NCI-H2171 (cell line): Measurements from ENCODE around the gene KIF16B.

Experiments used
- DNase-seq: peaks from one replicate; lab custom pipeline; 2025; lab: John Stamatoyannopoulos, UW

KIF16B gene

DNA sequence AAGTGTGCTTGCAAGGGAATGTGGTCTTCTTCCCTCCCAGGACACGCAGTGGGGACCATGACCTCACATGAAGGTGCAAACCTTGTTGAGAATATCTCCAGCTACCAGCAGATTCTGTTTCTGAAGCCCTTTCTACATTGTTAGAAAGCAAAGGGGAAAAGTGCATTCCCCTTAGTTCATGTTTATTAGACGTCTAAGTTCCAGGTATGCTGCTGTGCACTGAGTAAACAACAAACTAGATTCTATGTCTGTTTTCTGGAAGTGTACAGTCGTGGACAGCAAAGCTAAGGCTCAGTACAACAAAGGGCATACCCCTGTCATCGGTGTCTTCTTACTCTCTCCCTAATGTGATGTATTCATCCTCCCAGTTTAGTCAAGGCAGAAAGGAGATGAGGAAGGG is 178.5 kb downstream of the KIF16B start:
- no peak for DNase-seq

DNA sequence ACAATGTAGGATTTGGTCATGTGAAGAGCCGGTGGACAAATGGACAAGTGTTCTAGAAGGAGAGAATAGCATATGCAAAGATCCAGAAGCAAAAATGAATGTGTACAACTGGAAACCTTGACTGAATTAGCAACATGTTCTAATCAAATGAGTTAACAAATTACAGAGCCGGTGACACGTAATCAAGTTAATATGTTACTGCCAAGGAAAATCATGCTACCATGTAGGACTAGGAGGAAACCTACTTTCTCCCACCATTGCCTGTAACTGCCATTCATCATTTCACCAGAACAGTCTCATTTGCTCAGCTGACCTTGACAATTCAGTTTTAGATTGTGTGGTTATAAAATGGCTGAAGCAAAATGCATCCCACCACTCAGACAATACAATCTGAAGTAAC is 179.4 kb downstream of the KIF16B start:
- DNase-seq: no peak

DNA sequence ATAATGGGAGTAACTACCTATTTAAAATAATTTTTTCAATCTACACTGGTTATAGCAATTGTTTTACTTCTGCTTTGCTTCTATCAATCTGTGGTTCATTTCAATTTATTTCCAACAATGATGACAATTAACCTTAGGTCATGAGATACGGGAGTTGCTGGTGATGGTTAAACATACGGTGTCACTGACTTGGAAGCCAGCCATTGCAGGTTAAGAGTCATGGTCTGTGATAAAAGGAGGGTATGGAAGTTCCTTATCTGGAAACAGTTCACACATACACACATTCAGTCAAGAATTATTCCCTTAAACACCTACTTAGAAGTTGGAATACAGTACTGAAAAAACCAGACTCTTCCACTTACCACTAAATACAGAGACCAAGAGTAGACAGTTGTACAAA is 180.0 kb downstream of the KIF16B start:
- no peak for DNase-seq

DNA sequence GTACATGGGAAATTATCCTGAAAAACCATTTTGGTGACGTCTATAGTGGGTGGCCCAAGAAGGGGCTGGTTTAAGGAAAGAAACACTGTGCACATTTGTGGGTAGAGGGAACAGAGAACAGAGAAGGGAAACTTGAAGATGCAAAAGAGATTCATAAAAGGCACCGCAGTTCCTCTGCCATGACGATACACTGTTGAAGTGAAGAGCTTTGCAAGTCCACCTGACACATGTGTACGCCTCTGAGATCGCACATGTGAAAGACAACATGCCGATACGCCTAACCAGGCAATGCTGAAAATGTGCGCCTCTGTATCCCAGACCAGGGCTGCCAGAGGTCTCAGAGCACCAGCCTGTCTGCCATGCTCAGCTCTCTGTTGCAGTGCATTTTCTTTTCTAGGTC is 180.9 kb downstream of the KIF16B start:
- no peak for DNase-seq

DNA sequence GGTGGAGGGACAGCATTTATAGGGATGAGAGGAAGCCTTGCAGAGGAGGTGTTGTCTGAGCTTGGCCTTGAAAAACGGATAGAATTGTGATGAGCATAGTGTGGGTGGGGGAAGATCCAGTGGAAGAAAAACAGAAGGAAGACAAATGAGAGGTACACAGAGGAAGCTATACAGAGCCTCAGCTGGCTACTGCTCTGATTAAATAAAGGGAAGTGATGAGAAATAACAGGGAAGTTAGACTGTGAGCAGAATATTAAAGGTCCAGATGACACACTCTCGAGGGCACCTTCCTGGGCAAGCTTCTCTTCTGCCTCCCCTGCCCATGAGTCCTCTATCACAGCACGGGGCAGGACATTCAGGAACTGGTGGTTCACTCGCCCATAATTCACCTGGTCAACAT is 182.3 kb downstream of the KIF16B start:
- DNase-seq: no peak

DNA sequence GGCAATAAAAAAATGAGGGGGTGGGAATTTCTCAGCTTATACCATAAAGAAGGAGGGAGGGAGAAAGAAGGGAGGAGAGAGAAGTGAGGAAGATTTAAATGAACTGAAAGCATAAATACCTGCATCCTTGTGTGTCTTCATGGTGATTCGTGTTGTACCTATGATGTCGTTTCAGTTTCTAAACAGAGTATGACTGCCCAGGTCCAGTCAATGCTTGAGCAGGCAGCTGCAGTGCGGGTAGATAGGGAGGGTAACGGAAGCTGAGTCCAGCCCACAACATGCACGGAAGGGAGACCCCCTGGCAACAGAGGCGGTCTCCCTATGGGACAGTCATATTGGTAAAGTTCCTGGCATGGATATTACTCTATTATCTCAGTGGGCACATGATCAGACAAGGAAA is 184.5 kb downstream of the KIF16B start:
- DNase-seq: no peak

DNA sequence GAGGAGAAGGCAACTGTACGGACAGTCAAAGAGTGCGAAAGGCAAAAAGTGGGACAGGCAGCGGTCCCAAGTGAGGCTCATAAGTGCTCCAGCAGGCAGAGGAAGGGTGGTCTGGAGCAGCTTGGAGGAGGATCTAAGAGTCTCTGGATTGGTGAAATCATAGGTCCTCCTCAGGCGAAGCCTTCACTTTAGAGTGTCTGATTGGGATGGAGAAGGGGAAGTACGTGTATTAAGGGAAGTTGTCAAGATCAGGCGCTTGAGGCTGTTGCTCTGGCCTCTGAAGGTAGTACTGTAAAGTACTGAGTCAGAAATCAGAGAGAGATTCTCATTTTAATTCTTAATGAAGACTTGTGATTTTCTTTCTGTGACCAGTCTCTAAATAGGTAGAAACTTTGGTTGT is 185.6 kb downstream of the KIF16B start:
- no peak for DNase-seq

DNA sequence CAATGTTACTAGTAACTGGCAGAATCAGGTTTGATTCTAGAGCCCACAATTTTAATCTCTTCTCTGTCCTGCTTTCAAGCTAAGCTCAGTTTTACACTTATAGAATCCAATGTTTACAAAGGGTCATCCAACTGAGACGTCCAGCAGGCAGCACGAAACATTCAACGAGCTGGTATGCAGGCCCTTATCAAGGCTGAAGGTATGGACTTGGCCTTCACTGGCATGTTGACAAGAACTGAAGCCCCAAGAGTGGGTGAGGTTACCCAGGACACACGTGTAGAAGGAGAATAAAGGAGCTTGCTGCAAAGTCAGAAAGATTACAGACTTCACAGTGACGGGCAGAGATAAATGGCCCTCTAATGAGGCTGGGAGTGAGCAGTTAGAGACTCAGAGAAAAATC is 187.4 kb downstream of the KIF16B start:
- DNase-seq: no peak

DNA sequence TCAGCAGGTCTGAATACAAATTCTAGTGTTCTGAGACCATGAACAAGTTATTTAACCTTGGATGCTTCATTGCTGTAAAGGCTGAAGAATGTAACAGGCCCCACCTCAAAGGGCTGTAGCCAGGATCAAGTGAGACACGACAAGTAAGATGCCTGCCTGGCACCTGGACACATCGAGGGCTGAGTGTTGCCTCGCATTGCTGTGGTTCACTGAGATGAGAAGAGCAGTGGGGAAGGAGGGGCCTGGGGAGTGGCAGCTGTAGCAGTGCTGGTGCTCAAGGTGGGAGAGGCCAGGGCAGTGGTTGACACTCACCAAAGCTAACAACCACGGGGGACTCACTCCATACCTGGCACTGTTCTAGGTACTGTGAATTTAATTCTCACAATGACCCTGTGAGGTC is 187.8 kb downstream of the KIF16B start:
- no peak for DNase-seq

DNA sequence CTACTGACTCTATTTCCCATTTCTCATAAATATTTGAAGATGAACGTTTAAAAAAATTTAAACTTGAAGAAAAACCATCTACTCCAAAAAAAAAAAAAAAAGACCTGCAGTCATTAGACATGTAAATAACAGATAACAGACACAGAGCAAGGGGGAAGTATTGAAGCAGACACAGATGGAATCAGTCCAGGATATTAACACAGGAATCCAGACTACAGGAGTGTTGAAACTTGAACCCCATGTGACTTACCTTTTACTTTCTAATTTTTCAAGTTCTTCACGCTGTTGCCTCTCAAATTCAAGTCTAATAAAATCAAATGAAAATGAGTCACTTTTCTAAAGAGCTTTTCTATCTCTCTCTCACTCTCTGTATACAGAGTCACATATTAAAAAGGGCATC is 191.8 kb downstream of the KIF16B start:
- DNase-seq: no peak

DNA sequence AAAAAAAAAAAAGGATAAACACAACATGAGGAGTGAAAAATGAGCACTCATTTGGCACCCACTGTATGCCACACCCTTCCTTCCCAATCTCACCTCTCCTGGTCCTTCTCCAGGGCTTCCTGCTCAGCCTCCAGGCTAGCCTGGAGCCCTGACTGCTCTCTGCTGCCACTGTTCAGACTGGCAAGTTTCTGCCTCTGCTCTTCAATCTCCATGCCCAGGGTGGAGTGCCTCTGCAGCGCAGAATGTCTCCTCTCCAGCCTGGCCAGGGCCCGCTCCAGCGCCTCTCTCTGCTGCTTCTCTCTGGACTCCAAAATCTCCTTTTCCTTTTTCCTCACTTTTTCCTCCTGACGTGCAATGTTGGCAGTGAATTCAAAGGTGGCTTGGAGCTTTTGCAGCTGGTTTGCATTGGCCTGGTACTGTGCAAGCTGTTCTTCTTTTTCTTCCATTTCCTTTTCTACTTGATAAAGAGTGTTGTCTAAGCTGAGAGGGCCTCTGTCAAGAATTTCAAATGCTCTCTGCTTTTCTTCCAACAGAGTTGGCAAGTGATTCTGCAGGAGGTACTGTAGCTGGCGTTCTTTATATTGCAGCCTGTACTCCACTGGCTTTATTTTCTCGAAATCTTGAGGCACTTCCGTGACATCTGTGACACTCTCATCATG is 194.4 kb downstream of the KIF16B start:
- no peak for DNase-seq

DNA sequence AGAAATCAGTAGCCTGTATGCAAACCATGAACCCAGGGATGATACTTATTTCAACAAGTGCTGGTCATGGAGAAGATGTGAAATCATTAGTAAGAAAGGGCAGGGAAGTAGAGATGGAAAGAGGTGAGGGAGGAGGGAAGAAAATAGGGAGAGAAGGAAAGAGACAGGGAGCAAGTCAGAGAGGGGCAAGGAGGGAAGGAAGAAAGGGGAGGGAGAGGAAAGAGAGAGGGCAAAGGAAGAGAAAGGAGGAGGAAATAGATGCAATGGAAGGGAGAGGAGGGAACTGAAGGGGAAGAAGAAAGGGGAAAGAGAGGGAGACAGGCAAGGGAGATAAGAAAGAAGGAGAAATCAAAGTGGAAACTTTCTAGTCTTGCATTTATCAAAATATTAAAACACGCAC is 195.1 kb downstream of the KIF16B start:
- DNase-seq: no peak

DNA sequence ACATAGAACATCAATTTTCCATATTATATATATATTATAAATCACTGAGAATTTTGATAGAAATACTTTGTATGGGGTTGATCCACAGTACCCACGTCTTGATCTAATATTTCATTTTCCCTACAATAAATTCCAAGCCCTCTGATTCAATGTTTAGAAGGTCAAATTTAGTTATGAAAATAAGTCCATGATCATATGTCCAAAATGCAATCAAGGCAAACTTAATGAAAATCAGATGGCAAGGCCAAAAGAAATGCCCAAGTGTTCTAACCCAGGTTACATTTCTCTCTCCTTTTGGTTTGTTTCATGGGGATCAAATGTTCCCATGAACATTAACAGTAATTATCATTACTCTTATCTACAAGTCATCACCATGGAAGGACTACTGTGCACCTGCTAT is 203.8 kb downstream of the KIF16B start:
- DNase-seq: no peak

DNA sequence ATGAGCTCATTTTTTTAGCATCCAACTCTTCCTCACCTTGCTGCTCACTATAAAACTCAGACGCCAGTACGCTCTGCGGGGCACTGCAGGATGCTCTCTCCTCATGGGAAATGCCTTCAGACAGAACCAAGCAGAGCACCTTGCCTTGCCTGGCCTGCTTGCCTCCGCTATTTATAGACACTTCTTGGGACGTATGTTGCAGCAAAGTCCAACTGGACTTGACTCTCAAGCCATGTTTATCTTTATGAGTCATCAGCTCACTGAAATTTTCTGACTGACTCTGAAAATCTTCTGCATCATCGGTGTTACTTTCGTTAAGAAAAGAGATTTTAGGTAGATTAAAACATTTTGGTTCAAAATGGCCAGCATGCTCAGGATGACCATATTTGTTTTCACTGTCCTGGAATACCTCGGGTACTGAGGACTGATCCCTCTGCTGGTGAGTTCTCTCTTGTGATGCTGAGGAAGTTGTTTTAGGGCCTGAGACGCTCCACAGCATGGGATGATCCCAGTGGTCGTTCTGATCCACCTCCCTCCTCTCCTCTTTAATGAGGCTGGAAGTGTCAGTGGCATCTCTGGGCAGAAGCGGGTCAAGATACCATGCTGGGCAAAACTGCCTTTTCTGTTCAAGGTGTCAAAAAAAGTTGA is 204.5 kb downstream of the KIF16B start:
- no peak for DNase-seq

DNA sequence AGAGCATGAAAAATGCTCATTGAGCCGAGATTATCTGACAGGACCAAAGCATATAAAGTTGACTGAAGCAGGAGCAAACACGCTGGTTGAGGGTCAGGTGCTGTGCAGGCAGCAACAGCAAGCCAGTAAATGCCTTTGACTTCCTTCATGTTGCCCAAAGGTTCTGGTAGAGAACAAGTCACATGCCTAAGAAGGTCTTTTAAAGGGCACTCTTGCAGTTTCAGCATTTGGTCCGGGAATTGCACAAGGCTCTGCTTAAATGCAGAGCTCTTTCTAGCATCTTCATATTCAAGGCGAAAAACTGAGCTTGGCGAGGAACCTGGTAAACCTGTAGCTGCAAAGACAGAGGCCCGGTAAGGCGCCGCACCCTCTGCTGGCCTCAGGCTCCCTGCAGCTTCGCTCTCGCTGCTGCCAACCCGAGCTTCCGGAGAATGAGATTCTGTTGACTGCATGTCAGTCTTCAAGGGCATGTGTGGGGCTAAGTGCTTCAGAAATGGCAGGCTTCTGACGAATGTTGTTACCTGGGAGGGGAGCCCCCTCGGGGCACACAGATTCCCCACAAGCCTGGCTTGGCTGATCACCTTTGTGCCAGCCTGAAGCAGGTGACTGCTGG is 205.2 kb downstream of the KIF16B start:
- DNase-seq: no peak

DNA sequence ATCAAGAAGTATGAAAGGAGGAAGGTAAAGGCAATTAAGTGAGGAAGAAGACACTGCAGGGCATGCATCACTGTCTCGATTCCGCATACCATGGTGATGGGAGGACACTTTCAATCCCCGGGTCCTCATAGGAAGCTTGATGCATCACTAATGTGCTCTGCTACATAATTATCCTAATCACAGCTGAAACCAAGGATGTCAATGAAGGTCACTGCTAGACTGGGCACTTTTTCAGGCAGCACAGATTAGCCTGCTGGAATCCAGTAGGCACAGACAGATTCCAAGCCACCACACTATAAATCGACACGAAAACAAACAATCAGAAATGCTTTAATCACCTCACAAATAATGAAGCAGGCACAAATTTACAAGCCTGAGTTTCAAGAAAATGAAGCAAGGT is 206.7 kb downstream of the KIF16B start:
- no peak for DNase-seq

DNA sequence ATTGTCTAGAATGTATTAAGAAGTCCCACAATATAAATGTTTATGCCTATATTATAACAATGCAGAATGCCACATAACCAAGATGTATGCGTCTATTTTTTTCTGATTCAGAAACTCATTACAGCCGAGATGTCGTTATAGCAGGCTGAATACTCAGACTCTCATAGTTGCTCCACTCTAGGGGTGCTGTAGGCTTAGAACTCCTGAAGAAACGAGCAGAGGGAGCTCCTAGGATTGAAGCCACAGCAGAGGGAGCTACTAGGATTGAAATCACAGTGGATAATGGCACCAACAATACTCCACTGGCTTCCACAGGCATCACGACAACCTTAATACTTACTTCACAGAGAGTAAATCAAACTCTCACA is 208.9 kb downstream of the KIF16B start:
- no peak for DNase-seq

DNA sequence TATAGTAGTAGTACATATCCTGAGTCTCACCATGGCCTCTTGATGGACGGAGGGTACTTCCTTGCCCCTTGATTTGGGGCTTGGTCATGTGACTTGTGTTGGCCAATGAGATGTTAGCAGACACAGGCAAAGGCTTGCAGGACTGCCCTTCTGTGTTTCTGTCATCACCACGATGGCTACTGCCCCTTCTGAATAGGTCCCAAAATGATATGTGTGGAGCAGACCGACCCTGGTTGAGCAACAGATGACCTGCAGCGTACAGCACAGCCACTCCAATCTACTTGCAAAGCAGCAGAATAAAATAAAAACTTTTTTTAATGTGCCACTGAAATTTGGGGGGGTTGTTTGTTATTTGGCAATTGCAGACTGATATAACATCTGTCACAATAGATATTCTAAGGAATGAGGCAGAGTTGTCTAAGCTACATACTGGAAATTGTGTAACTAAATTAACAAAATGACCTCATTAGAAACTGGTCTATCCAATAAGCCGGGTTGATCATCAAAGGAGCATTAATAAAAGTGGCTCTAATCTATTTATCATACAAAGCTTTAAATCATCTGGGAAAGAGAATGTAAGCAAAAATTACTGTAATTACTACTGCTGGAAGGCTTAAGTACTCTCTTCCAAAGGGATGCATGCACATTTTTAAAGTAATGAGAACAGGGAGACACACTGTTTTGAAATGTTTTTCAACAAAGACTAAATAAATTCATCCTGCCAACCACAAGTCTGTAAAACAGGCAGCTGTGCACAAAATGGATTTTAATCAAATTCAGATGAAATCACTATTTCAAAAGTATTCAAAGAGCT is 209.5 kb downstream of the KIF16B start:
- DNase-seq: no peak

DNA sequence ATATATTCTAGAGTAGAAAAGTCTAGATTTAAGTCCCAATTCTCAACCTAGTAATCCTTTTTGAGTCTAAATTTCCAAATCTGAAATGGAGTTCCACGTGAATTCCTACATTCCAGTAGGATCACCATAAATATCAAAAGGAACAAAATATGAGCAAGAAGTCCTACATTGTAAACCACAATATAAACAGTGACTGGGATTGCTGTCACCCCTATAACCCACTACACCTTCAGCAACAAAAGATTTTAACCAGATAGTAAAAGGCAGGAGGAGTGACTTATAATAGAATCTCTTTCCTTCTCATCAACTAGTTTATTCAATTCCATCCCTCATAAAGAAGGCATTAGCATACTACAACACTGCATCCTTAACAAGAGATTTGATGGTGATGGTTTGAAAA is 210.6 kb downstream of the KIF16B start:
- no peak for DNase-seq

DNA sequence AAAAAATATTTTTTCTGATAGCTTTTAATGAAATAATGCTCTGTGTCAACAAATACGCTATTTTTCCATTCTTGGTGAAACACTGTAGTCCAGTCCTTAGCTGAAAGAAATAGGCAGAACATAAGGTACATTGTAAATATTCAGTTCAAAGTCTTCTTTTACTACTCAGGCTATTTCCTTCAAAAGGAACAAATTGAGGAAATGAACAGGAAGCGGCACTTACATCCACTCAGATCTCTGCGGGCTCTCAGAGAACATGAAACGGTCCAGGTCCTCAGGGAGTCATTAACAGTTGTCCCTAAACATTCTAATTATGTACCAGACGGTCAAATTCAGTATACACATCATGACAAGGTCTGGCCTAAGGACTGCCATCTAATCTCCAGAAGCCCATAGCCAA is 212.6 kb downstream of the KIF16B start:
- no peak for DNase-seq

DNA sequence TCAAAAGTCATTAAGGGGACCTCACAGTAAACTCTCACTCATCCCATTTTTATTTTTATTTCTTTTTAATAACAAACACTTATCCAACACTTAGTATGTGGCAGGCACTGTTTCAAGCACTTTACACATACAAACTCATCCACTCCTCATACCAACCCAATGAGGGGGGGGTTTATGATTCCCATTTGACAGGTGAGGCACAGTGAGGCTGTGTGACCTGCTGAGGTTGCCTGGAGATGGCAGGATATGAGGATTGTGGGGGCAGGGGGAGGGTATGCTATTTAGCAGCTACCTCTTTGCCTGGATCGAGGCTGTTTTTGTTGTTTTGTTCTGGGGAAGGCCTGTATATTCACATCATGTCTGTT is 219.8 kb downstream of the KIF16B start:
- no peak for DNase-seq

DNA sequence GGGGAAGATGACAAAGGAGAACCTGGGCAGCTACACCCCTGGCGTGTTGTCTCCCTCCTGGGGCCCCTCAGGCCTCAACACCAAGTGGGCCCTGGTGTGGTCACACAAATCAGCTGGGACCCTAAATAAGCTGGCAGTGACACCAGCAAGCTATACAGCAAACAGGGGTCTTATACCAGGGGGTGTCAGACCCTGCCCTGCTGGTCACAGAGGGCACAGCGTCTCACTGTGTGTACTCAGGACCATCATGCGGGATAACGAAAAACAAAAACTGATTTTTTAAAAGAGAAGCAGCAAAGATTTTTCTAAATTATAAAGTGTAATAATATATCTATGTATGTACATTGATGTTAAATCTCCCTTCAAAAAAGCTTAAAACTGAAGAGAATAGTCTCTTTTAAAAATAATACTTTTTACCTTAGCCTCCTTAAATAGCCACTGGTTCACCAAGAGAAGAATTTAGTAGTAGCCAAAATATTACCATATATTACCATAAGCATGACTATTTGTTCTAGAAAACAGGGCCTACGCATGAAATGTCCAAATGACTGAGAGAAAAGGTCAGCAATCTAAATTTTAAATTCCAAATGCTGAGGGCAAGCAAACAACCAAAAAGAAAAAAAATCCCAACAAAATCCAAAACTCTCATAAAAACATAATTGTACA is 220.4 kb downstream of the KIF16B start:
- no peak for DNase-seq

DNA sequence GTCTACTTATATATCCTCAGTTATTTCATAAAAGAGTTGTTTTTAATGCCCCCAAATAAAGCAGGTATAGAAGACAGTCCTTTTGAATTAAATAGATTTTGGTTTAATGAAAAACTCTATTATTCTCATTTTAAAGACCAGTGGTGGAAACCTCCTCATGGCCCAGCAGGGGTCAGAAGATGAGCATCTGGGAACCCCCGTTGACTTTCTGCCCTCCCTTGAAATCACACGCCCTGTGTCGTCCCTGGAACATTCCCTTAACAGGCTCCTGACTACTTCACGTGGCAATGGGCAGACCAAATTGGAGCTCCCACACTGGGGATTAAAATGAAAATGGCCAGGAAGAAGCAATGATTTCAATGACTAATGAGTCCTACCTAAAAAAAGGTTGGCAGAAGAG is 220.9 kb downstream of the KIF16B start:
- no peak for DNase-seq
